A673 (cell line): ENCODE results near the gene SWSAP1.
"Not testable (repeated sequence)": the region's sequence is repeated elsewhere in the genome, so short reads cannot be mapped to it uniquely, and the experiment has no call there.

Experiments
- EZH2 ChIP-seq: fragments of 200-600 bp; sonication (generic); IDR thresholded peaks from 2 replicates; pipeline ENCODE4 v1.6.1; 2017; ENCODE audit warnings: borderline replicate concordance, low read depth, mild to moderate bottlenecking, mixed read lengths, antibody characterized with exemption, low read length; ENCODE audit not compliant: poor library complexity, severe bottlenecking
- TF ChIP-seq, protein P1 (sequence below): fragments of 300-800, 200-600 bp; sonication (generic); conservative IDR thresholded peaks from 2 replicates; pipeline ENCODE4 v1.5.1; 2017; ENCODE audit warnings: low read depth, mild to moderate bottlenecking, antibody characterized with exemption, low read length, moderate library complexity, mixed read lengths

DNA sequence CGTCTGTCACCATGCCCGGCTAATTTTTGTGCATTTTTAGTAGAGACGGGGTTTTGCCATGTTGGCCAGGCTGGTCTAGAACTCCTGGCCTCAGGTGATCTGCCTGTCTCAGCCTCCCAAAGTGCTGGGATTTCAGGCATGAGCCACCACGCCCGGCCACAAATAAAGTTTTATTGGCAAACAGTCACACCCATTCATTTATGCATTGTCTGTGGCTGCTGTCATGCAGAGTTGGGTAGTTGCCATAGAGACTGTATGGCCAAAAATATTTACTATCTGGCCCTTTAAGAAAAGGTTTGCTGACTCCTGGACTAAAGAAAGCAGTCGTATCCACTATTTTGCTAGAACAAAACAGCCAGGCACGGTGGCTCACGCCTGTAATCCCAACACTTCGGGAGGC, 40.6 kb upstream of the SWSAP1 start:
- TF ChIP-seq, protein P1, sequence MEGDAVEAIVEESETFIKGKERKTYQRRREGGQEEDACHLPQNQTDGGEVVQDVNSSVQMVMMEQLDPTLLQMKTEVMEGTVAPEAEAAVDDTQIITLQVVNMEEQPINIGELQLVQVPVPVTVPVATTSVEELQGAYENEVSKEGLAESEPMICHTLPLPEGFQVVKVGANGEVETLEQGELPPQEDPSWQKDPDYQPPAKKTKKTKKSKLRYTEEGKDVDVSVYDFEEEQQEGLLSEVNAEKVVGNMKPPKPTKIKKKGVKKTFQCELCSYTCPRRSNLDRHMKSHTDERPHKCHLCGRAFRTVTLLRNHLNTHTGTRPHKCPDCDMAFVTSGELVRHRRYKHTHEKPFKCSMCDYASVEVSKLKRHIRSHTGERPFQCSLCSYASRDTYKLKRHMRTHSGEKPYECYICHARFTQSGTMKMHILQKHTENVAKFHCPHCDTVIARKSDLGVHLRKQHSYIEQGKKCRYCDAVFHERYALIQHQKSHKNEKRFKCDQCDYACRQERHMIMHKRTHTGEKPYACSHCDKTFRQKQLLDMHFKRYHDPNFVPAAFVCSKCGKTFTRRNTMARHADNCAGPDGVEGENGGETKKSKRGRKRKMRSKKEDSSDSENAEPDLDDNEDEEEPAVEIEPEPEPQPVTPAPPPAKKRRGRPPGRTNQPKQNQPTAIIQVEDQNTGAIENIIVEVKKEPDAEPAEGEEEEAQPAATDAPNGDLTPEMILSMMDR, result not testable (repeated sequence)
- not testable (repeated sequence) for TF ChIP-seq EZH2
